NCI-H2227 (cell line): ENCODE measurements around the gene TOR4A.

Experiments
- DNase-seq: peaks from one replicate; lab custom pipeline; 2025; ENCODE audit not compliant: unreplicated experiment; lab: John Stamatoyannopoulos, UW

TOR4A gene

DNA sequence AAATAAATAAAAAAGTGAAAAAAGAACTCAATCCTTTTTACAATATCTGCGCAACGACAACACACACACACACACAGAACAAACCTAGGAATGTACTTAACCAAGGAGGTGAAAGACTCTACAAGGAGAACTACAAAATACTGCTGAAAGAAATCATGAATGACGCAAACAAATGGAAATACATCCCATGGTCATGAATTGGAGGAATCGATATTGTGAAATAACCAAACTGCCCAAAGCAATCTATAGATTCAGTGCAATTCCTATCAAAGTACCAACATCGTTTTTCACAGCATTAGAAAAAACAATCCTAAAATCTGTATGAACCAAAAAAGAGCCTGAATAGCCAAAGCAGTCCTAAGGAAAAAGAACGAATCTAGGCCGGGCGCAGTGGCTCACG lies 54.4 kb downstream of the TOR4A start:
- no peak for DNase-seq
